Loucy (cell line): ENCODE data around the gene LRRK1.

Experiments used
- EZH2phosphoT487 ChIP-seq: fragments of 200-600 bp; IDR thresholded peaks from 2 replicates; pipeline ENCODE4 v1.6.1; 2018; ENCODE audit warnings: antibody characterized with exemption, mild to moderate bottlenecking, moderate library complexity, borderline replicate concordance
- TF ChIP-seq, protein P1 (sequence below): fragments of 200-600 bp; sonication (generic); conservative IDR thresholded peaks from 2 replicates; pipeline ENCODE4 v1.5.1; 2014; ENCODE audit warnings: mild to moderate bottlenecking, antibody characterized with exemption, low read length

DNA sequence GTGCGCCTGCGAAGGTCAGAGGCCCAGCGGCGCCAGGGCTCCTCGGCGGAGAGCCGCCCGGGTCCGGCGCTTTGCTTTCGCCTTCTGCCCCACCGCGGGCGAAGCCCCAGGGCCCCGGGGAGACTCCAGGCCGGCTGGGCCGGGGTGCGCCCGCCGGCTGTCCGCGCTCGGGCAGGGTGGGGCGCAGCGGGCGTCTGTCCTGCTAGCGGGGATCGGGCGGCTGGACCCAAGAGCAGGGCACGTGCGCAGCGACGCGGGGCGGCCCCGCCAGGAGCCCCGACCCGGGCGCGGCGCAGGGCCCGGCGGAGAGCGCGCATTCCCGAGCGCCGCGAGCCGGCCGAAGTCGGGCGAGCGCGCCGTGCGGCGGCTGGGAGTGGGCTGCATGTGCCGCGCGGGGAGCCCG lies 40.1 kb upstream of the LRRK1 start:
- TF ChIP-seq, protein P1, sequence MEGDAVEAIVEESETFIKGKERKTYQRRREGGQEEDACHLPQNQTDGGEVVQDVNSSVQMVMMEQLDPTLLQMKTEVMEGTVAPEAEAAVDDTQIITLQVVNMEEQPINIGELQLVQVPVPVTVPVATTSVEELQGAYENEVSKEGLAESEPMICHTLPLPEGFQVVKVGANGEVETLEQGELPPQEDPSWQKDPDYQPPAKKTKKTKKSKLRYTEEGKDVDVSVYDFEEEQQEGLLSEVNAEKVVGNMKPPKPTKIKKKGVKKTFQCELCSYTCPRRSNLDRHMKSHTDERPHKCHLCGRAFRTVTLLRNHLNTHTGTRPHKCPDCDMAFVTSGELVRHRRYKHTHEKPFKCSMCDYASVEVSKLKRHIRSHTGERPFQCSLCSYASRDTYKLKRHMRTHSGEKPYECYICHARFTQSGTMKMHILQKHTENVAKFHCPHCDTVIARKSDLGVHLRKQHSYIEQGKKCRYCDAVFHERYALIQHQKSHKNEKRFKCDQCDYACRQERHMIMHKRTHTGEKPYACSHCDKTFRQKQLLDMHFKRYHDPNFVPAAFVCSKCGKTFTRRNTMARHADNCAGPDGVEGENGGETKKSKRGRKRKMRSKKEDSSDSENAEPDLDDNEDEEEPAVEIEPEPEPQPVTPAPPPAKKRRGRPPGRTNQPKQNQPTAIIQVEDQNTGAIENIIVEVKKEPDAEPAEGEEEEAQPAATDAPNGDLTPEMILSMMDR, result no peak
- no peak for TF ChIP-seq EZH2phosphoT487
